Measurements from ENCODE around the gene RAPGEF6. TPM values are rescaled to one million over a fixed set of nuclear protein-coding genes. Genes with fewer than 3 reads are reported as not detected.
"Not testable (repeated sequence)": the region's sequence is repeated elsewhere in the genome, so short reads cannot be mapped to it uniquely, and the experiment has no call there.

Gene RAPGEF6
- total RNA-seq, 2 experiments from 2014 or later, result 34.5 to 37.3 TPM

DNA sequence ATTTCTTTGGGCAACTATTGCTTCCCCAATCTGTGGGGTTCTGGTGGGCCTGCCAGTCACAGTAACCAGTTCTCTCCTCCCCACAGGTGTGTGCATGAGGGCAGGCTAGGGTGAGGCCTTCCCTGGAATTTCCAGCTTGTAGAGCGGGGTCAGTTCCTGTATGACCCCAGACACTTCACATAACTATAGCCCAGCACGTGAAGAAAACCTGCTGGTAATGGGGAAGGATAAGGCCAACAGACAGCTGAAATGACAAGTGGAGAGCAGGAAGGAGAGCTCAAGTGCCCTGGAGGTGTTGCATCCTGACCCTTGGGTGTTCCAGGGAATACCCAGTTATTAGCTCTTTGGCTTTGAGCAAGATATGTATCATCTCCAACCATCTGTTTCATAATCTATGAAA is 229.0 kb downstream of the RAPGEF6 start:
- CTCF ChIA-PET, result interaction anchor here (0.9 to 1.2 kb wide), 2 partner anchors 10 to 603 kb away, joined by 3 to 5 read pairs; no protein-coding TSS in a partner anchor
- peaks cover 11% of the 10 kb centered on the region for H3K9me3 Mint-ChIP-seq
- intact Hi-C loops (cut with micrococcal nuclease), result no loop called here

GRCh38 chr5:131405674-131406073 is 229.4 kb downstream of the RAPGEF6 start:
- H3K4me3 Mint-ChIP-seq, result no peak overlapping the region
- H3K9me3 Mint-ChIP-seq, result peaks cover 13% of the 10 kb centered on the region

More for the DNA sequence above, 229.0 kb downstream of the RAPGEF6 start:
- H3K4me3 Mint-ChIP-seq, result no peak overlapping the region
- H3K27ac Mint-ChIP-seq, result peak overlapping the region; percentile 46
- H3K36me3 Mint-ChIP-seq (ENCODE audit: low read depth), result peaks cover 74% of the 10 kb centered on the region
- DNase-seq, result no peak
- no peaks in the 10 kb centered on the region for H3K27me3 Mint-ChIP-seq (ENCODE audit: low read depth)
- H3K4me1 Mint-ChIP-seq (ENCODE audit: low read depth), result peaks cover 16% of the 10 kb centered on the region

GRCh38 chr5:131400585-131400984 is 234.4 kb downstream of the RAPGEF6 start:
- H3K4me3 Mint-ChIP-seq, result no peak overlapping the region
- intact Hi-C loops (cut with micrococcal nuclease), result no loop called here

More at GRCh38 chr5:131405674-131406073, 229.4 kb downstream of the RAPGEF6 start:
- intact Hi-C loops (cut with micrococcal nuclease), result no loop called here
- no peaks in the 10 kb centered on the region for H3K27me3 Mint-ChIP-seq (ENCODE audit: low read depth)
- peaks cover 18% of the 10 kb centered on the region for H3K4me1 Mint-ChIP-seq (ENCODE audit: low read depth)
- H3K36me3 Mint-ChIP-seq (ENCODE audit: low read depth), result peaks cover 74% of the 10 kb centered on the region
- CTCF ChIA-PET, result interaction anchor here (0.9 to 1.2 kb wide), 2 partner anchors 10 to 603 kb away, joined by 3 to 5 read pairs; no protein-coding TSS in a partner anchor
- H3K27ac Mint-ChIP-seq, result peak overlapping the region; percentile 46
- no peak for DNase-seq

GRCh38 chr5:131399007-131399406 is 236.0 kb downstream of the RAPGEF6 start:
- DNase-seq; H3K27me3 Mint-ChIP-seq (ENCODE audit: low read depth); H3K4me3 Mint-ChIP-seq; CTCF ChIA-PET; intact Hi-C loops (cut with micrococcal nuclease): not testable (repeated sequence)
- H3K9me3 Mint-ChIP-seq, result peaks cover 18% of the 10 kb centered on the region
- H3K36me3 Mint-ChIP-seq (ENCODE audit: low read depth), result peaks cover 78% of the 10 kb centered on the region
- H3K27ac Mint-ChIP-seq, result peak overlapping the region; percentile 96
- peaks cover 53% of the 10 kb centered on the region for H3K4me1 Mint-ChIP-seq (ENCODE audit: low read depth)

More at GRCh38 chr5:131400585-131400984, 234.4 kb downstream of the RAPGEF6 start:
- H3K36me3 Mint-ChIP-seq (ENCODE audit: low read depth), result peaks cover 75% of the 10 kb centered on the region
- H3K27me3 Mint-ChIP-seq (ENCODE audit: low read depth), result no peaks in the 10 kb centered on the region
- H3K4me1 Mint-ChIP-seq (ENCODE audit: low read depth), result peaks cover 43% of the 10 kb centered on the region
- CTCF ChIA-PET, result interaction anchor here (0.5 kb wide), 1 partner anchor 16 kb away, joined by 4 read pairs; no protein-coding TSS in a partner anchor
- peaks cover 18% of the 10 kb centered on the region for H3K9me3 Mint-ChIP-seq
- H3K27ac Mint-ChIP-seq, result peak overlapping the region; percentile 10
- DNase-seq, result no peak

DNA sequence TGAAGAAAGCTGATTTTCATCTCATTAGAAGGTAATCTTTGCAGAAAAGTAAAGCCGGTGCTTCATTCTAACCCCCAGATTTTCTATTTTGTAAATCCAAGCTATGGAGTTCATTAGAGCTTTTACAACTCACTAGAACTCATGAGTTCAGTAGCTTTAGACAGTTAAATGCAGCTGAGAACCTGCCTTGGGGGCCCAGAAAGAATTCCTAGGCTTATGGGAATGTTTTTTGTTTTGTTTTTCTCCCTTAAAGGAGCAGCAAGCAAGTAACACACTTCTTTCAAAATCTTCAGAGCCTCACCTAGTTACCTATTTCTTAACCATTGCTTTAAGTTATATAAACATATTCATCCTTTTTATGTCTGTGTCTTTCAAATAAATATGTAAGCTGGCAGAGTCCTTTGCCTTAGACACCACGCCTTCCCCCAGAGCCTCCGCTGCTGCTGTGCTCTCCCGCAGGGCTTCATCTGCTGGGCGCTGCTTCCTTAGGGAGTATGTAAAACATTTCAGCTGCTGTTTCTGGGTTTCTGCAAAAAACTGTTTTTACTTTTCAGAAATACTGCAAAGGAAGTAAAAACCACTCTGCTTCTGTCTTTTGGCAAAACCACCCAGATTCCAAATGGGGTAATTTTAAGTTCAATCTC is 238.3 kb downstream of the RAPGEF6 start:
- Mint-ChIP-seq H3K4me3 (peak overlapping the region; percentile 54), H3K27me3 (ENCODE audit: low read depth) (no peaks in the 10 kb centered on the region), H3K27ac (peak overlapping the region; percentile 96), H3K36me3 (ENCODE audit: low read depth) (peaks cover 81% of the 10 kb centered on the region), H3K4me1 (ENCODE audit: low read depth) (peaks cover 76% of the 10 kb centered on the region), H3K9me3 (peaks cover 8% of the 10 kb centered on the region)
- intact Hi-C loops (cut with micrococcal nuclease), result loop anchor here (1.0 kb wide), 8 partner anchors 14 to 707 kb away; partner anchors contain the start of gene LYRM7
- DNase-seq, result no peak
- CTCF ChIA-PET, result interaction anchor here (0.7 to 2.4 kb wide), 8 partner anchors 11 to 140 kb away, joined by 3 to 10 read pairs (median 4); no protein-coding TSS in a partner anchor

GRCh38 chr5:131396015-131396414 is 239.0 kb downstream of the RAPGEF6 start:
- Mint-ChIP-seq H3K4me1 (ENCODE audit: low read depth) (peaks cover 83% of the 10 kb centered on the region), H3K4me3 (peak overlapping the region; percentile 54), H3K27me3 (ENCODE audit: low read depth) (no peaks in the 10 kb centered on the region), H3K27ac (peak overlapping the region; percentile 96), H3K9me3 (peaks cover 7% of the 10 kb centered on the region), H3K36me3 (ENCODE audit: low read depth) (peaks cover 81% of the 10 kb centered on the region)
- CTCF ChIA-PET, result interaction anchor here (0.7 to 2.4 kb wide), 8 partner anchors 11 to 140 kb away, joined by 3 to 10 read pairs (median 4); no protein-coding TSS in a partner anchor
- DNase-seq, result peak; percentile 64
- intact Hi-C loops (cut with micrococcal nuclease), result loop anchor here (1.0 kb wide), 8 partner anchors 14 to 707 kb away; partner anchors contain the start of gene LYRM7

DNA sequence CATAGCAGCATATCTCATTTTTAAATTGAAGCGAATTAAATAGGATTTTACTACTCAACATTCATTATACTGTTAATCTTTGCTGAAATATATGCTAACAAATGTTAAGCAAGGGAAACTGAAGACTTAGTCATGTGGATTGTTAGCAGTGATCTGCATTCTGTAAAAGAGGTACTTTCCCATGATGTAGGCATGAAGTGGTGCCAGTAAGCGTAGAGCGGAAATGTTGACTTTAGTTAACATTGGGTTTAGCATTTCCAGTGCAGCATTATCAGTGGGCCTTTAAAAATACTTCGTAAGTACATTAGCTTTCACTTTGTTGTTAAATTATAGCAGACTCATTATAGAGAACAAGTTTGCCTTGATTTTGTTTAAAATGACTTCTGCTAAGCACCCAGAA is 240.9 kb downstream of the RAPGEF6 start:
- DNase-seq, result peak; percentile 72
- peaks cover 4% of the 10 kb centered on the region for H3K9me3 Mint-ChIP-seq
- intact Hi-C loops (cut with micrococcal nuclease), result loop anchor here (1.0 kb wide), 3 partner anchors 15 to 185 kb away; no protein-coding TSS in a partner anchor
- peaks cover 93% of the 10 kb centered on the region for H3K4me1 Mint-ChIP-seq (ENCODE audit: low read depth)
- H3K27me3 Mint-ChIP-seq (ENCODE audit: low read depth), result no peaks in the 10 kb centered on the region
- H3K36me3 Mint-ChIP-seq (ENCODE audit: low read depth), result peaks cover 79% of the 10 kb centered on the region
- peak overlapping the region; percentile 96 for H3K27ac Mint-ChIP-seq
- H3K4me3 Mint-ChIP-seq, result peak overlapping the region; percentile 67
- CTCF ChIA-PET, result interaction anchor here (1.1 to 2.4 kb wide), 2 partner anchors 9 to 129 kb away, joined by 4 to 6 read pairs; no protein-coding TSS in a partner anchor

DNA sequence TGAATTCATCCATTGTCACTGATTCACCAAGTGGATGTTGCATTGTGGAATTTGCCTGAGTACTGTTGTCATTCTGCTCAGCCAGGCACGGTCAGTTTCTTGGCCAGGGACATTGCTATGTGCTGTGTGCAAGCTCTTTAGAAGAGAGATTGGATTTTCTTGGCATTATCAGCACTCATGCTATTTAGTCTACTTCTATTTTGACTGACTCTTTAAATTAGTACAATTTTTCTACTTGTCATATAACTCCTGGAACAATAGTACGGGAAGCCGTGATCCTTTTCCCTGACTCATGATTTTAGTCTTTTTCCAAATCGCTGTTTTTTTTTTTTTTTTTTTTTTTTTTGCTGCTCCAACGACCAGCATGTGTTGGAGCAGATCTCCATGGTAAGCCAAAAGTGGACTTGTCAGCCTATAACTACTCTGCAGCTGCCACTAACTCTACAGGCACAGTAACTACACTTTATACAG is 241.5 kb downstream of the RAPGEF6 start:
- peaks cover 73% of the 10 kb centered on the region for H3K36me3 Mint-ChIP-seq (ENCODE audit: low read depth)
- no peaks in the 10 kb centered on the region for H3K9me3 Mint-ChIP-seq
- H3K27me3 Mint-ChIP-seq (ENCODE audit: low read depth), result no peaks in the 10 kb centered on the region
- CTCF ChIA-PET, result no interaction called here
- no peak for DNase-seq
- H3K27ac Mint-ChIP-seq, result peak overlapping the region; percentile 96
- H3K4me1 Mint-ChIP-seq (ENCODE audit: low read depth), result peaks cover 92% of the 10 kb centered on the region
- H3K4me3 Mint-ChIP-seq, result peak overlapping the region; percentile 22
- intact Hi-C loops (cut with micrococcal nuclease), result no loop called here

DNA sequence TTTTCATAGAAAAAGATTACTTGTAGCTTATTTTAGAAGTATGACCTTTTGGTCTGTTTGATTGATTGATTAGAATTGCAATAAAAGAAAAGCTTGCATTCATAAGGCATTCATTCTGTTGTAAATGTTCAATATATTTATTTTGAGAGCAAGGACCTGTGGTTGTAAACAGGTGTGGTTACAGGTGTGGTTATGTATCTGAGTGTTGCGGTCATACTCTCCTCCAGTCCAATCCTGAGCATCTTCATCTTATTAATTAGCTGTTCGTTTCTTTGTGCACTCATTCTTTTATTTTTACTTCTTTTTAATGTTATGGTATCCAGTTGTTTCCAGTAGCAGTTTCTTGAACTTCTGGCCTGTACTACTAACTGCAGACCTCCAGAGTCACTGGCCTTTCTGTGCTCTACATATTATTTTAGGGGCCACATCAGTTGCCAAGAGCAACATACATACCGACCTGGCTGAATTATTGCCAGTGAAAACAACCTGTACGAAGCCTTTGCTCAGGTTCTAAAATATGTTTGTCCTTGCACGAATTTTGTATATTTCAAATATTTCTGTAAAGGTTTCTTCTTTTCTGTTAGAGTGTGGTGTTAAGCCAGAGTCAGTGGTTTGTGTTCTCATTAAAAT is 242.4 kb downstream of the RAPGEF6 start:
- intact Hi-C loops (cut with micrococcal nuclease), result no loop called here
- CTCF ChIA-PET, result interaction anchor here (1.0 to 1.1 kb wide), 2 partner anchors 17 to 127 kb away, joined by 3 read pairs; no protein-coding TSS in a partner anchor

DNA sequence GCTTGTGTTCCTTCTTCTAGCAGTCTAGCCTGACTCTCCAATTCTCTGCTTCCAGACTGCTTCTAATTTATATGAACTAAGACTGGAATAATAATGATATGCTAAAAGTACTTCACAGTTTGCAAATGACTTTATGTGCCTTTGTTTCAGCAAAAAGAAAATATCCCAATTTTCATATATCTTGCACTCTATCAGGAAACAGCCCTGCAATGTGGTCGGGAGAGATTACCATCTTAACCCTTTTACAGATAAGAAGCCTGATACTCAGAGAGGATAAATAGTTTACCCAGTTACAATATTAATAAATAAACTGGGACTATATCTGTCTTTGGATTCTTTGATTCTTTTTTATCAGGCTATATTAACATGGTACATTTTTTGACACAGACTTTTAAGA is 245.2 kb downstream of the RAPGEF6 start:
- Mint-ChIP-seq H3K27ac (peak overlapping the region; percentile 96), H3K27me3 (ENCODE audit: low read depth) (no peaks in the 10 kb centered on the region), H3K4me3 (peak overlapping the region; percentile 21), H3K36me3 (ENCODE audit: low read depth) (peaks cover 61% of the 10 kb centered on the region), H3K9me3 (no peaks in the 10 kb centered on the region), H3K4me1 (ENCODE audit: low read depth) (peaks cover 96% of the 10 kb centered on the region)
- intact Hi-C loops (cut with micrococcal nuclease), result loop anchor here (1.0 to 10.0 kb wide), 4 partner anchors 11 to 1105 kb away; partner anchors contain the start of gene IRF1
- CTCF ChIA-PET, result interaction anchor here (1.2 to 1.7 kb wide), 3 partner anchors 11 to 104 kb away, joined by 3 to 8 read pairs (median 5); no protein-coding TSS in a partner anchor
- DNase-seq, result no peak

More for the DNA sequence above, 242.4 kb downstream of the RAPGEF6 start:
- Mint-ChIP-seq H3K4me3 (no peak overlapping the region), H3K36me3 (ENCODE audit: low read depth) (peaks cover 66% of the 10 kb centered on the region), H3K9me3 (no peaks in the 10 kb centered on the region), H3K27me3 (ENCODE audit: low read depth) (no peaks in the 10 kb centered on the region), H3K4me1 (ENCODE audit: low read depth) (peaks cover 94% of the 10 kb centered on the region), H3K27ac (peak overlapping the region; percentile 96)
- DNase-seq, result no peak

GRCh38 chr5:131389096-131389868 is 245.7 kb downstream of the RAPGEF6 start:
- Mint-ChIP-seq H3K9me3 (no peaks in the 10 kb centered on the region), H3K4me3 (peak overlapping the region; percentile 1), H3K4me1 (ENCODE audit: low read depth) (peaks cover 99% of the 10 kb centered on the region), H3K27me3 (ENCODE audit: low read depth) (no peaks in the 10 kb centered on the region), H3K27ac (peak overlapping the region; percentile 96), H3K36me3 (ENCODE audit: low read depth) (peaks cover 61% of the 10 kb centered on the region)
- intact Hi-C loops (cut with micrococcal nuclease), result loop anchor here (1.0 to 10.0 kb wide), 4 partner anchors 10 to 1106 kb away; partner anchors contain the start of gene IRF1
- CTCF ChIA-PET, result interaction anchor here (0.7 to 1.7 kb wide), 5 partner anchors 11 to 104 kb away, joined by 3 to 8 read pairs (median 3); no protein-coding TSS in a partner anchor
- peak; percentile 61 for DNase-seq
